Retinal pigment epithelial cell (primary cell): ENCODE data around the gene POGK.
A peak's percentile ranks its signal among the peaks of the same experiment; 100 is the strongest.
"Not testable (repeated sequence)": the region's sequence is repeated elsewhere in the genome, so short reads cannot be mapped to it uniquely, and the experiment has no call there.

ENCODE experiments used
- DNase-seq: peaks from one replicate; pipeline ENCODE4 v3.0.0-alpha.2; 2010; ENCODE audit warnings: low read depth
- H3K4me3 ChIP-seq: 2 replicates; pipeline ENCODE4 v1.5.1; 2011; ENCODE audit warnings: mild to moderate bottlenecking, low read length, control low read depth, moderate library complexity
- CTCF ChIP-seq: conservative IDR thresholded peaks from 2 replicates; pipeline ENCODE4 v1.5.1; 2011; ENCODE audit warnings: low read depth, low read length, control low read depth, inconsistent platforms

The POGK gene

GRCh38 chr1:166870584-166870983 is 31.3 kb downstream of the POGK start:
- no peak overlapping the region for H3K4me3 ChIP-seq
- no peak for DNase-seq
- no peak for TF ChIP-seq CTCF

GRCh38 chr1:166874464-166874863 is 35.2 kb downstream of the POGK start:
- no peak overlapping the region for H3K4me3 ChIP-seq
- TF ChIP-seq CTCF, result no peak
- DNase-seq, result no peak

- no peak for DNase-seq
- H3K4me3 ChIP-seq, result peak overlapping the region; percentile 72
- TF ChIP-seq CTCF, result no peak
Observed at GRCh38 chr1:166875302-166875733, 36.0 kb downstream of the POGK start.

- peak within 1 kb of the TSS; percentile 72 for H3K4me3 ChIP-seq
- DNase-seq, result peak; percentile 92
- TF ChIP-seq CTCF, result no peak
Observed at GRCh38 chr1:166875734-166876539, 36.7 kb downstream of the POGK start, which contains the start of gene TADA1. Gene TADA1, minus strand, starts transcription at chr1:166876264. Its CDS starts 31 bp downstream, at chr1:166876233.

- peak overlapping the region; percentile 72 for H3K4me3 ChIP-seq
- DNase-seq, result no peak
- TF ChIP-seq CTCF, result no peak
Observed at GRCh38 chr1:166876540-166876838, 37.2 kb downstream of the POGK start.

- H3K4me3 ChIP-seq, DNase-seq: not testable (repeated sequence)
Observed at GRCh38 chr1:166878173-166878917, 39.1 kb downstream of the POGK start.

- no peak for DNase-seq
- no peak overlapping the region for H3K4me3 ChIP-seq
- TF ChIP-seq CTCF, result no peak
Observed at GRCh38 chr1:166882893-166883292, 43.6 kb downstream of the POGK start.
